RWPE1 (cell line): ENCODE results near the gene CNTNAP2.

ENCODE experiments used
- CTCF ChIA-PET: fragments of 350-600 bp; sonication (Branson Sonifier 250); formaldehyde crosslinking; extraction: SDS; loops from one replicate; lab custom pipeline; 2021; lab: Yijun Ruan, JAX
- POLR2A ChIA-PET: fragments of 400-600 bp; formaldehyde crosslinking; extraction: SDS; loops from one replicate; lab custom pipeline; 2020; ENCODE audit warnings: antibody characterized with exemption; ENCODE audit not compliant: low non-redundant PET; lab: Yijun Ruan, JAX
- DNase-seq: peaks from one replicate; pipeline ENCODE4 v3.0.0; 2012; ENCODE audit warnings: low spot score
- H3K27ac ChIP-seq: fragments of 450-650 bp; 2 replicates; pipeline ENCODE4 v1.5.1; 2017
- TF ChIP-seq, protein P1 (sequence below): fragments of 450-650 bp; conservative IDR thresholded peaks from 2 replicates; pipeline ENCODE4 v1.5.1; 2017; ENCODE audit warnings: low read depth, mild to moderate bottlenecking

The CNTNAP2 gene

DNA sequence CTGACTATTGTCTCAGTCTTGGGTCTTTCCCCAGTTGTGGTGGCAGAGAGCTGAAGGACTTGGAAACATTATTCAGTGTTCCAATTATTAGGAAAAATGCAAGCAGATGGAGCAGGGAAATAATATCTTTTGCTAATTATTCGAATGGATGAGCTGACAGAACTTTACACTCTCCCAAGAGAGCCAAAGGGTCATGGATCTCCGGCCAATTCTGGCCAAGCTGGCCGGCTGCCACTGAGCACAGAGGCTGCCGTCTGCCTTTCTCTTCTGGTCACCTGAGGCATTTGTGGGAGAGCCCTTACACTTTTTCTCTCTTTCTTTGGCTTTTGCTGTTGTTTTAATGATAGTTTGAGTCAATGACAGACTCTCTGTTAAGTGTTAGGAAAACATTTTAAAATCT, 22.2 kb upstream of the CNTNAP2 start:
- no peak overlapping the region for H3K27ac ChIP-seq
- POLR2A ChIA-PET, result no interaction called here
- TF ChIP-seq, protein P1, sequence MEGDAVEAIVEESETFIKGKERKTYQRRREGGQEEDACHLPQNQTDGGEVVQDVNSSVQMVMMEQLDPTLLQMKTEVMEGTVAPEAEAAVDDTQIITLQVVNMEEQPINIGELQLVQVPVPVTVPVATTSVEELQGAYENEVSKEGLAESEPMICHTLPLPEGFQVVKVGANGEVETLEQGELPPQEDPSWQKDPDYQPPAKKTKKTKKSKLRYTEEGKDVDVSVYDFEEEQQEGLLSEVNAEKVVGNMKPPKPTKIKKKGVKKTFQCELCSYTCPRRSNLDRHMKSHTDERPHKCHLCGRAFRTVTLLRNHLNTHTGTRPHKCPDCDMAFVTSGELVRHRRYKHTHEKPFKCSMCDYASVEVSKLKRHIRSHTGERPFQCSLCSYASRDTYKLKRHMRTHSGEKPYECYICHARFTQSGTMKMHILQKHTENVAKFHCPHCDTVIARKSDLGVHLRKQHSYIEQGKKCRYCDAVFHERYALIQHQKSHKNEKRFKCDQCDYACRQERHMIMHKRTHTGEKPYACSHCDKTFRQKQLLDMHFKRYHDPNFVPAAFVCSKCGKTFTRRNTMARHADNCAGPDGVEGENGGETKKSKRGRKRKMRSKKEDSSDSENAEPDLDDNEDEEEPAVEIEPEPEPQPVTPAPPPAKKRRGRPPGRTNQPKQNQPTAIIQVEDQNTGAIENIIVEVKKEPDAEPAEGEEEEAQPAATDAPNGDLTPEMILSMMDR, result no peak
- CTCF ChIA-PET, result no interaction called here
- no peak for DNase-seq

DNA sequence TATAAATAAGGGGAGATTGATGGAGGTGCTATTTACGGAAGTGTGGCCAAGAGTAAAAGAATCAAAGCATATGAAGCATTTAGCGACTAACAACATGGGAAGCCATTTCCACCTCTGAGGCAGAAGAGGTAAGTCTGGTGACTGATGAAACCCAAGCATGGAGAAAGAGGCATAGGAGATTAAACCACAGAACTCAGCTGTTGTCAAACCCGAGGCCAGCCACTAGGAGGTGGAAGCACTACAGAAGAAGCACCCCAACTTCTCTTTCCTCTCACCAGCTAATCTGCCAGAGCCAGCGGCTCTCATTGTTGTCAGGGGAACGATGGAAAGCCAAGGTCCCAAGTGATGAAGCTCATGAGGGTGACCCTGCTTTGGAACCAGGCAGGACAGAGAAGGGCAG, 19.6 kb upstream of the CNTNAP2 start:
- H3K27ac ChIP-seq, result no peak overlapping the region
- CTCF ChIA-PET, result no interaction called here
- TF ChIP-seq, protein P1, result no peak
- POLR2A ChIA-PET, result no interaction called here
- DNase-seq, result no peak

DNA sequence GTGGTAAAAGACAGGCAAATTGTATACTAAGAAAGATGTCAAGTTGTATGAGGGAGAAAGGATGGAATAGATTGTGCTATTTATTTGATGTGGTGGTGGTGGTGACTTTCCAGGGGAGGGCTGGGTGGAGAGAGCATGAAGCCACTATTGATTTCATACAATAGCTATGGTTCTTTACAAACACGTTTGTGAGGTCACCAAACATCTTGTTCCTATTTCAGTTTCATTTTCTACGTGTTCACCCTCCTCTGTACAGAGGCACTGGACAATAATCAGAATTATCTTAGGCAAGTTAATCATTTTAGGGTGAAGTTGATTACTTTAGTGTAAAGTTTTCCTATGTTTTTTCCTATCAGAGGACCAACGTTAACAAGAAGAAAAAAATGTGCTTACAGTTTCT, 10.3 kb upstream of the CNTNAP2 start:
- no peak overlapping the region for H3K27ac ChIP-seq
- TF ChIP-seq, protein P1, result no peak
- no peak for DNase-seq
- CTCF ChIA-PET, result no interaction called here
- POLR2A ChIA-PET, result no interaction called here

DNA sequence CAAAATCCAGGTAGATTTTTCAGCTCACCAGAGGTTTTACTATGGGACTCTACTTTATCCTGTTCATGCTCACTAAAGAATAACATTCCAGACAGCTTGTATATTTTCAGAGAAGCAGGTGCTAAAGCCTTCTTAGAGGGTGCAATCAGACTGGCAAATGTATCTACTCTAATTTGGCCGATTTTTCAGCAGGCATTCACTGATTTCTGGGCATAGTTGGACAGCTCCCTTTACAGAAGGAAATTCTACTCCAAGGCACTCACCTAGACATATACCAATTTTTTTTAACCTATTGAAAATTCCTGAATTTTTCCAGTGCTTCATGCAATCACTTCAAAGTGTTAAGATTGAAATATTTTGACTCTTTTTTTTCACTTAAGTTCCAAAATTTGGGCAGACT, 3.8 kb upstream of the CNTNAP2 start:
- no peak for DNase-seq
- H3K27ac ChIP-seq, result no peak overlapping the region
- TF ChIP-seq, protein P1, result no peak
- ChIA-PET POLR2A (no interaction called here), CTCF (interaction anchor here (0.7 kb wide), 1 partner anchor 23 kb away, joined by 3 read pairs; no protein-coding TSS in a partner anchor)

DNA sequence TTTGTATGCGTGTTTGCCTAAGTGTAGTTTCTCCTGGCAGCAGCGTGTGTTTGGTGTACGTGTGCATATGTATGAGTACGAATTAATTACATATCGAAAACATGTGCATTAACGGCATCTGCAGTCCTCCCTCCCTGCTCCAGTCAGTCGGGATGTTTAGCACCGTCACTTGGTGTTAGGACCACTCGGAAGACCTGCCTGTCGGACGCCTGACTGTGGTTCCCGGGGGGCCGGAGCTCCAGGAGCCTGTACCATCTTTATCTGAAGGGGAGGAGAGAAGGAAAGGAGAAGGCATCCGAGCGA, 1.1 kb upstream of the CNTNAP2 start:
- DNase-seq, result no peak
- ChIA-PET CTCF (no interaction called here), POLR2A (no interaction called here)
- H3K27ac ChIP-seq, result no peak overlapping the region
- TF ChIP-seq, protein P1, result no peak

DNA sequence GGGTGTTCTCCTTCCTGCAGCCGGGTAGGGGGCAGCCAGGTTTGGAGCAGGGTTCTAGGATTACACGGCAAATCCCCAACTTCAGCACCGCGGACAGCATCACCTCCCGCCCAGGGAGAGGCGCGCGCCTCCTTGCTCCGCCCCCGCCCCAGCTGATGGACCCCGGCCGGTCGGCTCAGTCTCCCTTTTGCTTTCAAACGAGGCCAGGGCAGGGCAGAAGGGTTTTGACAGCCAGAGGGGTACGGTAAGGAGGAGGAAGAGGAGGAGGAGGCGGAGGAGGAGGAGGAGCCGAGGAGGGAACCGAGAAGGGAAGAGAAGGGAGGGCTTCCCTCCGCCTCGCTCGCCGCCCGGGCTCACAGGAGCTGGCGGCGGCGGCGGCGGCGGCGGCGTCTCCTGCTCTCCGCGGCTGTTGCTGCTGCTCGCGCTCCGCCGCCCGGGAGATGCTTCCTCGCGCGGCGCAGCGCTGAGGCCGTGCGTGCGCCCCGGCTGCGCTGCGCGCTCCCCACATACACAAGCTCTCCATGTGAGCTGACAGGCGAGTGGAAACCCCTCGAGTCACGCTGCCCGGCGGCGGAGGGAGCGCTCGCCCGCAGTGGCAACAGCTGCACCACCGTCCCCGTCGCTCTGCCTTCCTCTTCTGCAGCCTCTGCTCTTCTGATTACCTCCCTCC, 615 bp upstream of the CNTNAP2 start:
- DNase-seq, result peak; percentile 4
- TF ChIP-seq, protein P1, result no peak
- CTCF ChIA-PET, result no interaction called here
- no peak overlapping the region for H3K27ac ChIP-seq
- POLR2A ChIA-PET, result no interaction called here
